NCI-H1694 (cell line): ENCODE measurements around the gene SLC35B2.
A peak's percentile ranks its signal among the peaks of the same experiment; 100 is the strongest.

ENCODE experiments used
- DNase-seq: peaks from one replicate; lab custom pipeline; 2025; lab: John Stamatoyannopoulos, UW

Gene SLC35B2, protein sequence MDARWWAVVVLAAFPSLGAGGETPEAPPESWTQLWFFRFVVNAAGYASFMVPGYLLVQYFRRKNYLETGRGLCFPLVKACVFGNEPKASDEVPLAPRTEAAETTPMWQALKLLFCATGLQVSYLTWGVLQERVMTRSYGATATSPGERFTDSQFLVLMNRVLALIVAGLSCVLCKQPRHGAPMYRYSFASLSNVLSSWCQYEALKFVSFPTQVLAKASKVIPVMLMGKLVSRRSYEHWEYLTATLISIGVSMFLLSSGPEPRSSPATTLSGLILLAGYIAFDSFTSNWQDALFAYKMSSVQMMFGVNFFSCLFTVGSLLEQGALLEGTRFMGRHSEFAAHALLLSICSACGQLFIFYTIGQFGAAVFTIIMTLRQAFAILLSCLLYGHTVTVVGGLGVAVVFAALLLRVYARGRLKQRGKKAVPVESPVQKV

DNA sequence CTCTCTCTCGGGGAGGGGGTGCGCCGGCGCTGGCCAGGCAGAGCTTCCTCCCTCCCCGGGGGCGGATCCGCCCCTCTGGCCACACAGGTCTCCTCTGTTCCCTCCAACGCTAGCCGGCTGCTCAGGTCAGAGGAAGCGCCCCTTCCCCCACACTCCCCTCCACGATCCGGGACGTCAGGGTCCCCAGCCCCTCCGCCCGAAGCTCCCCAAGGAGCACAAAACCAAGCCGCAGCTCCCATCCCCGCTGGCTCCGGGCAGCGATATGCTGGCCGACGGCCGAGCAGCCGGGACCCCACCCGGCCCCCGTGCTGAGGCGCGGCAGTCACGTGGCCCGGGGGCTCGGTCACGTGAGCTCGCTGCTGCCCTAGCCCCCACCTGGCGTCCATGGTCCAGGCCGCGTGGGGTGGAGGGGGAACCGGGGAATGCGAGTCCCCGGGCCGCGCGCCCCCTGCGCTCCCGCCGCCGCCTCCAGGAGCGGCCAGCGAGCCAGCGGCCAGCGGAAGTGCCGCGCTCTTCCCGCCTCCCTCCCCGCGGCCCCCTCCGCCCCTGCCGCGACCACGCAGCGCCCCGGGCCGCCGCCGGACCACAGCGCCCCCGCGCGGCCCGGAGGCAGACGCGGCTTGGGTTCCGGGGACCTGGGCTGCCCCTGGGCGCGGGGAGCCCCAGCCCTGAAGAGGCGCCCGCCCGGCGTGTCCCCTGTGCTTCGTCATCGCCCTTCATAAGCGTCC lies at the start of gene SLC35B2:
TSS of gene SLC35B2 (minus strand) at position 504 of the 728 bp plus-strand sequence. CDS start at position 386, 118 bp downstream.
- DNase-seq = no peak

DNA sequence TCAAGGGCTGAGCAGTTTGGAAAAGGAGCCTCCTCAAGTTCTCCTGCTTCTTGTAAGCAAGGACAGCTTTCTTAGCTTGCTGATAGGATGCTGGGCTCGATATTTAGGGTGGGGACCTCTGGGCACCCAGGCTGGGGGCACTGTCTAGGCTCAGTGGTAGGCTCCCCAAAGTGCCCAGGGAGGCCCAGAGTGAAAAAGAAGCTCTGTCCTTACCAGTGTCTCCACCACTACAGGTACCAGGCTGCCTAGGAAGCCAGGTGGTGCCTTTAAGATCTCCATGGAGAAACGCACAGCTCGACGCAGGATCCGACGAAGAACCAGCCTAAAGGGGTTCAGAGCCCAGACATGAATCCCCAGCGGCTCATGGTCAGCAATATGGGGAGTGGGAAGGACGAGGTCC lies 49.4 kb upstream of the SLC35B2 start:
- DNase-seq = no peak

DNA sequence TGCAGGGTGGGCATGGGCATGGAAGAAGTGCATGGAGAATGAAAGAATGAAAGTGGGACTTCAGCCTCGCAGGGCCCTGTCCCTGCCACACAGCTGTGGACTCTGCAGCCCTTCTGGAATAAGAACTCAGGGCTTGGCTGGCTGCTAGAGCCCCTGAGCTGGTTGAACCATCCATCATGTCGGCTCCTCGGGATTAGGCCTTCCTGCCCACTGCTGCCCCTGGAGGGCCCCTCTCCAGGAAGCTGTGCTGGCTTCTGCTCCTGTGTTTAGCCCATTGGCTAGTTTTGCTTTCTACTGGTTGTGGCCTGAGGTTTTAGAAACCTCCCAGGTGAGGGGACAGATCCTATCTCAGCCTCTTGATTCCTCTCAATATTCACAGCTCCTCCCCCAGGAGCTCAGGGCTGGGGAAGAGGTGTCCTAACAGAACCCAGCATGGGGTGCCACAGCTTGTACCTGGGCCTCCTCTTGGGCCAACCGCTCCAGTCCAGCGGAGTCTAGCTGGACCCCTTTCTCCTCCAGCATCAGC lies 47.9 kb upstream of the SLC35B2 start:
- no peak for DNase-seq

DNA sequence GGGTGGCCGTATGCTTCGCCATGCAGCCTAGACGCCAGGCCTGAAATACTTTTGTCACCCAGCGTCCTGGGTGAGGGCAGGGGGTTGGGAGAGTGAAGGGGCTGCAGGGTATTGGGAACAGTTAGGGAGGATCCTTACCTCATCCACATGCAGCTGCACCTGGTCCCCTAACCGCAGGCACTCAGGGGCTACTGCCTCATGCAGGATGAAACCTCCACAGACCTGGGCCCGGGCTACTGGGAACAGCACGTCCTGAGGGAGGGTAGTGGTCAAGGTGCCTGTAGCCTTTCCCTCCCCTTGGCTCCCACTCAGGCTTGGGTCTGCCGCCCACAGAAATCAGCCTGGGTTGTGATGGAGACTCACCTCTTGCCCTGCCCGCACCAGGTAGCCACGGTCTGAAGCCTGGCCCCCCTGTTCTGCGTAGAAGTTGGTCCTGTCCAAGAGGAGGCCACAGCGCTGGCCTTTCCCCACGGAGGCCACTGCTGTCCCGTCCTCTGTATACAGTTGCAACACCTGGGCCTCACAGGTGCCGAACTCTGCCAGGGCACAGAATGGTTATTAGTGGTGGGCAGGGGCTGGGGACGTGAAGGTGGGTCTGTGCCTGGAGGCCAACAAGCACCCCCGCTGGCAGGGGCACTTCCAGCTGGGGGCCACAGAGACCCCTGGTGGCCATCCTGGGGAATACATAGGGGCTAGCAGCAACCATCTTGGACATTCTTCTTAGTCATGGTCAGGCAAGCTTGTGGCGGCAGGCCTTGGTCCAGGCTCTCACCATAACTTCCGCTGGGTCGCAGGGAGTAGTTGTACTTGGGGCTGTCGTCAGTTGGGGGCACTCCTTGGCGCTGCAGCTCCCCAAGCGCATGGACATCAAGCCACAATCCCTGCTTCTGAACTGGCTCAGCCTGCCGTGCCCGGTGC lies 47.2 kb upstream of the SLC35B2 start:
- no peak for DNase-seq

DNA sequence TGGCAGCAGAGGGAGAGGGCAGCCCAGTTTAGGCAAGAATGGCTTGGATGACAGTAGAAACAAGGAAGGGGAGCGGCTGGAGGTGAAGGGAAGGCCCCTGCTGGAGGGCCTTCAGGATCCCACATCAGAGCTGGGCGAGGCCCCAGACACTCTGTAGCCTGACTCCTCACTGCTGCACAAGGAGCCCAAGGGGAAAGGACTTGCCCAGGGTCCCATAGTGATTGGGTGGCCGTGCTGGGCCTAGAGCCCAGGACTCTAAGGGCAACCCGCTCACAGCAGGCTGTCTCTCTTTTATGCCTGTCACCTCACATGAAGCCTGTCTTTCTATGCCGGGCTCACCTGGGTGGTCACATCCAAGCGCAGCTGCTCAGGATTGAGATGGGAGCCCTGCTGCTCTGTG lies 46.5 kb upstream of the SLC35B2 start:
- DNase-seq = no peak

DNA sequence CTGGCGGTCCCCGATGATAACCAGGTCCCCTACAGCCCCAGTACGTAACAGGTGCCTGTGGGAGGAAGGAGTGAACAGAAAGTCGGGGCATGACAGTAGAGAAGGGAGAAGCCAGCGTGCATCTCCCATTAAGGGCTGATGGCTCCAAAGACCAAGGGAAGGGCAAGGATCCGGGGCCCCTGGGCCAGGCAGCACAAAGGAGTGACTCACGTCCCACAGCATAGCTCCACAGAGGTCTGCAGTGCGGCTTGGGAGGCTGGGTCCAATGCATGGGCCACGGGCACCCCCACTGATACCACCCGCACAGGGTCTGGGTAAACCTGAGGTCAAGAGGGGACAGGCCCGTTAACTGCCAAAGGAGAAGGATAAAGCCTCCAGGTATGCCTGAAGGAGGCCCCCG lies 45.5 kb upstream of the SLC35B2 start:
- no peak for DNase-seq

DNA sequence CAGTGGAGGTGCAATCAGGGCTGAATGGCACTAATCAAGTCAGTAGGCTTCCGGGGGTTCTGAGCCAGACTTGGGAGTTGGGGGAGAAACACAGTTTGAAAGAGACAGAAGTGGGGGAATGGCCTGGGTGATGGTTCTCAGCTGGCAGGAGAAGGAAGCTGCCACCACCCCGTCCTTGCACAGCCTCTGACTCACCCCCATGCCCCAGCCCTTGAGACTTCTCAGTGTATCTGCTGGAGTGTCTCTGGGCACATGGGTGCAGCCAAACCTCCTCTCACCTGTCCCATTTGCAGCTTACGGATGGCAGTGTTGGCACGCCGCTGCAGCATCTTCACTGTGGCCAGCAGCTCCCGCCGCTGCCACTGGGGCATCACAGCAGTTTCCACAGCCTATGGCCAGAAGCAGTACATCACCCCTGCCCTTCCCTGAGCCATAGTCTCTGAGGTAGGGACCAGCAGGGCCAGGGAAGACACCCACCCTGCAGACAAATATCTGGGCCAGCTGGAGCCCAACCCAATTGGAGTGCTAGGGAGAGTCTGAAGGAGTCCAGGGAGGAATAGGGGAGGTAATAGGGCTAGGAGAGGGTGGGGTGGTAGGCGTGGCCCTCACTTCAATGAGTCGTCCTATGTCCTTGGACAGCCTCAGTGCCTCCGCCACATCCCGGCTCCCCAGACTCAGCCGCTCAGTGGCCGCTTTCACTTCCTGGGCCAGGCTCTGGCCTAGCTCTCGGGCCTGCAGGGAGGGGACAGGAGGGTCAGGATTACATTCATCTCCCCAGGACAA lies 44.6 kb upstream of the SLC35B2 start:
- no peak for DNase-seq

DNA sequence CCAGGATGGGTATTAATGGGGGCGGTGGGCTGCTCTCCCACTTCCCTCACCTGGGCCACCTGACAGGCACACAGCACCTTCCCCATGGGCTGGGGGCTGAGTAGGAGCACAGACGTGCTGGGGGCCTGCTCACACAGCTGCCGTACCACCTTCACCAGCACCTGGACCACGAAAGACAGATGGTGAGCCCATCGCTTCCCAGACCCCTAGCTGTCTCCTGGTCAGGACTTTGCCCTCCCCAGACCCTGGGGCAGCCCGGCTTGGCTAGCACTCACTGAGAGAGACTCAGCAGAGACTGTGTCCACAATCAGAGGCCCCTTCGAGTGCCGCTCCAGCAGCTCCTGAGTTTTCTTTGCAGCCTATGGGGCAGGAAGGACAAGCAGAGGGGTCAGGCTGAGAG lies 43.8 kb upstream of the SLC35B2 start:
- DNase-seq = no peak

DNA sequence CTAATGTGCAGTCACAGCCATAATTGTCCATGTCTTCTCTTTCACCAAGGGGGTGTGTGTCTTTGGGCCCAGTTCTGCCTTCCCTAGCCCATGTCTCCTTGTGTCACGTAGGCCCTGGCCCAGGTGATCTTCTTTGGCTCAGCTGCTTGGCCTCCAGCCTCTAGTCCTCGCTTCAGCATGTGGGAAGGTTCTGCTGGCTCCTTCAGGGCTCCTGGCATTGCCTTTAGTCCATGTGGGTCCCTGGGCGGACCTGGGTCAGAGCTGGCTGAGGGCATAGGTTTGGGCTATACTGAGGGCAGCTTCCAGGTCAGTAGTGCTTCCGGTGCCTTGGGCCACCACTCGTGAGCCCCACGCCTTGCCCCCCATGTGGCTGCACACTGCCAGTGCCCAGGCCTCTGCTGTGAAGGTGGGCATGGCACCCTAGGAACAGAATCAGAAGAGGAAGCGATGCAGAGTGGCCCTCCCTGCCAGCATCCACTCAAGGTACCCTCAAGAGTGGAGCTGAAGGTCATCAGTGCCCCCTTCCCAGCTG lies 43.0 kb upstream of the SLC35B2 start:
- DNase-seq = no peak

DNA sequence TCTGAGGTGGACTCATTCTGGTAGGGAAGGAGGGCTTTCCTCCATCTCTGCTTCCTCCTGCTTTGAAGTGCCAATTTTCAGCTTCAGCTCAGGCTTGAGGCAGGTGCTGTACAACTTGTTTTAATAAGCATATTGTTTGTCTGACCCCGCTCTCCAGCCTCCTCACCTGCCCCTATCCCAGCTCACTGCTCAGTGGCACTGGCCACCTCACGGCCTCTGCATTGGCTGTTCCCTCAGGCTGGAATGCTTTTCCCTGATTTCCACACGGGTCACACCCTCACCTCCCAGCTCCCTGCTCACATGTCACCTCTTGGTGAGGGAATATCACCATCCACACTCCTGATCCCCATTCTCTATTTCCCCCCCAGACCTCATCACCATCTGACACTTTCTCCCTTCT lies 41.5 kb upstream of the SLC35B2 start:
- DNase-seq = no peak

DNA sequence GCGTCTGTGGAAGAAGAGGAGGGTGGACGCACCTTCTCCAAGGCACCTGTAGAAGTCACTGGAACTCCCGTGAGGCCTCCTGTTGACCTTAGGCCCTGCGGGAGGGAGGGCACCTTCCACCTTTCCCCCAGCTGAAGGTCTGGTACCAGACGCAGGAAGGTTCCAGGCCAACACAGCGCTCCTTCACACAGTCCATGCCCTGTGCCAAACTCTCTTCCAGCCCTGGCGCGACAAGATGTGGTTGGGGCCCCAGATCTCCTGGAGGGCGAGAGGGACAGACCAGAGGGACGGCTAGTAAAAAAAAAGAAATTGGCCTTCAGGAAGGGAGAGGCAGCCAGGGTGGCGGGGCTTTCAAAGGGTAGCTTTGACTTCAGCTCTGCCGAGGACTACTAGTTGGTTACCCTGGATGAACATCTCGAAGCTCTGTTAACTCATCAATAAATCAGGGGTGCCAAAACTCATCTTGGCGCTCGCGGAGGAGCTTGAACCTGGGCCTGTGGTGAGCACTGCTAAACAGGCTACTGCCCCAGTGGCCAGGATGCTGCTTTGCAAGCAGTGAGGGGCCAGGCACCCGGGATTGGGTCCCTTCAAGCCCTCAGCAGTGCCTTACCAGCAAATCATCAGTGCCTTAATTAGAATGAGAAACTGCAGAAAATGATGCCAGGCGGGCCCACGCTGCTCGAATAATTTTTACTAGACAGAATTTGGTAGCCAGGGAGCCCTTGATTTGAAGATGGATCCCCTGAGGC lies 40.9 kb upstream of the SLC35B2 start:
- DNase-seq = no peak

DNA sequence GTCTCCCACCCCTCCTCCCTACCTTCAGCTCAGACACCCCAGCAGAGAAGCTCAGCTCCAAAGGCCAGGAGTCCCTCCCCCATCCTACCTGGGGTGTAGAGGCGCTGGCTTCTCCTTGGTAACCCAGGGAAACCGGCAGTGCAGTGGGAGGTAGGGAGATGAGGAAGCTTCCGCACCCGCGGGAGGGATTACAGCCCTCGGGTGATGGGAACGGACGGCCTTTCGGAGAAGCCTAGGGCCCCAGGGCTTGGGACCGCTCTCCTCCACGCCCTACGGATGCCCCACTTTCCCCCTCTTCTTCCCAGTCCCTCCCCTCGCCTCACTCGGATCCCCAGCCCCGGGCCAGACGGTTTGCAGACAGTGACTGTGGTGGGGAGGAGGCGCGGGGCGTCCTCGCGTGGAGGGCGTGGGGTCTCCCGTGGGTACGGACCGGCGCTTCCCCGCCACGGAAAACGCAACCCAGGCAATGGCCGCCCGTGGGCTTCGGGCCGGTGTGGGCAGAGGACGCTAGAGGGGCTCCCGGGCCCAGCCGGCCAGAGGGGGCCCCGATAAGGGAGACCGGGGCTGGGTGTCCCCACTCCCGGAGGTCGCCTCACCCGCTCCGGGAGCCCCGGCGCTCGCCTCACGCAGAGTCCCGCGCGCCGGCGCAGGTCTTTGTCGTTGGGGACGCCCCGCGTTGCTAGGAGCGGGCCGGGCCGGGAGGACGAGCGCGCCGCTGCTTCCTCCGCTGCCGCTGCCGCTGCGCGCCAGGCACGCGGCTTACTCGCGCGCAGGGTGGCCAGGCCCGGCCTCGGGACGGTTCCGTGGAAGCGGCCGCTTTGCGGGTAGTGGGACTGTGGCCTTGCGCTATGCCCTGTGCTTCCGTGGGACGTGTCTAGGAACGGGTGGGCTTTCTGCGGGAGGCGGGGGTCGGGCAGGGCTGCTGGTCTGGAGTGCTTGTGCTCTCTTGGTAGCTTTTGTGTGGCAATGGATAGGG lies 40.0 kb upstream of the SLC35B2 start:
- no peak for DNase-seq

DNA sequence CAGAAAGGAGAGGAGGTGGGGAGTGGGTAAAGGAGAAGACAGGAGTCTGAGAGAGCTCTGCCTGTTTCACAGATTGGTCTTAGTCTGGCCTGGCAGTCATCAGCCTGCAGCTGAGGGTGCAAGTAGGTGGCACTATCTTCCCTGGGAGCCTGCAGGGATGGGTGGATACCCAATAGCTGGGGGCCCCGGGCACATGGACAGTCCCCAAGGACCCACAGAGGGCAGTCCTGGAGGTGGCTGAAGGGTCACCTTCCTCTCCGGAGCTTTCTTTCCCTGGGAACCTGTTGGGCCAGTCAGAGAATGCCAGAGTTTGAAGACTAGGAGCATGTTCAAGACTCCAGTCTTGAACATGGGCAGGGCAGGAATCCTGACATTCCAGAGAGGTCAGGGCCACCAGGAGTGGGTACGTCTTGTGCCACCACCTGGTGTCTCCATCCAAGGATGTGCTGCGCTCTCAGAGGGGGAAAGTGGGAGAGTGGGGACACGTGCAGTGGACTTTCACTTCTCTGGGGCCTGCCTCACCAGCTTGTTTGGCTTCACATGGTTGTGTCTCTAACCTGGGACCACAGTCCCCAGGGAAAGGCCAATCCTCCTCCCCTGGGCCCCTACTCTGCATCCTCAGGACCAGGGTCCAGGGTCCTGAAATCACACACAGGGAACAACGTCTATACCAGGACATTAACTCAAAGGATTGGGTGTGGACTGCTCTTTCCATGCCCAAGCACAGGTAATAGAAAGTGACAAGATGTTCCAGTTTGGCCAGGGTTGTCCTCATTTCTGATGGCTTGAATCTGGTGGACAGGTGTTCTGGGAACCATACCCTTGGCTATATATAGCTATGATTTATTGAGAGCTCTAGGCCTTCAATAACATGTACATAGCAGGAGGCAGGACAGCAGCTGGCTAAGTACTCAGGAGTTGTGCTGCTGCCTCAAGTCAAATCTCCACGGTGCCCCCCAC lies 37.8 kb upstream of the SLC35B2 start:
- DNase-seq = no peak

DNA sequence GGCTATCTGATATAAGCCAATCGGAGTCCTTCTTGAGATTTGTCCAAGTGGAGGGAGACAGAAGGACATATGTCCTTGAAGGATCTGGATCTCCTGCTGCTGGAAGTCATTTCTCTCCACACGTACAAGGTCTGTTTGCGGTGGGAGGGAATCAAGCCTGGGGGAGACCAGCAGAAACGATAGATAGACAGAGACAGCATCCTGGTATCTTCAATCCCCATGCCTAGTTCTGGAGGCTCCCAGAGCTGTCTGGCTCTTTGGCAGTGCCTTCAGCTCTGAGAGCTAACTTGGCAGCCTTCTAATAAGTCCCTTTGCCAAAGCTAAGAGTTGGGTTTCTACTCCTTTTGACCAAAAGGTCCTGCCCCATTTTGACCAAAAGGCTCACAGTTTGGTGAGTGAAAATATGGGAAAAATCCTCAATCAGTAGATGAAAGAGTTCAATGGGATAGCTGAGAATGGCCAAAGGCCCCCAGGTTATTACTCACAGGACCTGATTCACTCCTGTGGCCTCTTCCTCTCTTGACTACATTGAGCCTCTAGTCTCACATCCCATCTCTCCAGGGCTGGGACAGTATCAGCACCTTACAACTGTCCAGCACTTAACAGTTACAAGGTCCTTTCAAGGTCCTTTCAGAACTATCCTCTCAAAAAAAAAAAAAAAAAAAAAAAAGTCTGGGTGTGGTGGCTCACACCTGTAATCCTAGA lies 35.5 kb upstream of the SLC35B2 start:
- no peak for DNase-seq

DNA sequence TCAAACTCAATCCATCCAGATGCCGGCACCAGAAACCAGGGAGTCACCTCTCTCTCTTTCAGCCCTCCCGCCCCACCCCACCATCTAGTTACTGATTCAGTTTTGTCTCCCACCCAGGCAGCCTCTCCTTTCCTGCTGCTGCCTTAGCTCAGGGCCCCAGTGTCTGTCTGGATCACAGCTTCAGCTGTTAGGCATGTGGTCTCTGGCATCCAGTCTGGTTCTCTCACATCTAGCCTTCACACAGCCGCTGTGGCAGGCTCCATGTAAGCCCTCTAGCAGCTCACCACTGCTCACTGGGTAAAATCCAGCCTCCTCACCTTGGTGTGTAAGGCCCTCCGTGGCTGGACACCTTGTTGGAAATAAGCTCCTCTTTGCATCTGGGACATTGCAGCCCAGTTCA lies 34.5 kb upstream of the SLC35B2 start:
- DNase-seq = no peak

DNA sequence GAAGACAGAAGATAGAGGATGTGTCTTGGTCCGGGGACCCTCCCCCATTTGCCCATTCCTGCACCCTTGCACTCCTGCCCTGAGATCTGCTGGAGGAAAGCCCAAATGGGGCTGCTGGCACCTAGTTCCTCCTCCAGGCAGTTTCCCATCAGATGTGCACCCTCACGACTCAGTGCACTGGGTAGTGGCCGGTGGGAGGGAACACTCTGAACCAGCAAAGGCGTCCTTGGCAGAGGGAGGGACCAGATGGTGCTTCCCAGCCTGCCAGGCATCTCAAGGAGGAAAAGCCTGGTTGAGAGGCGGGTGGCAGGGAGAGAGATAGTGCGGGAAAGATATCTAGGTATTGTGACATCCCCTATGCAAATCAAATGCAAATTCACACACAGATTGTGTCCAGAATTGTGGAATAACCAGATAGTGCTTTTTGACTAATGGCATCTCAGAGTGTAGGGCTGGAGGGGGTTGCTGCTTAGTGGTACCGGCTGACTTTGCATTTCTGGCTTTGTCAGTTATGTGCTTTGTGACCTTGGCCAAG lies 32.5 kb upstream of the SLC35B2 start:
- peak; percentile 16 for DNase-seq

DNA sequence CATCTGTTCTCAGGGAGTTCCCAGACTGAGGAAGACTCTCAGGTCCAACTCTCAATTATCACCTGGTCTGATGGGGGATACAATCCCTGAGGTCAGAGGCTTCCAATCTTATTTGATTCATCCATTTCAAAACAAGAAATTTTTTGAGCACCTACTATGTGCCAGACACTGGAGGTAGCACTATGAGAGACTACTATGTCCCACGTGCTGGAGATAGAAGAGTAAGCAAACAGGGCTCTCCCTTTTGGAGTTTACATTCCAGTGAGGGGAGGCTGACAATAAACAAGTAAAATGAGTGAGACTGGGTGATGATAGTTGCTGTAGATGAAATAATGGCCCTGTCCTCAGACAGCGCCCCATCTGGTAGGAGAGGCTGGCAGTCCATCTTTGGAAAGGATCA lies 29.4 kb upstream of the SLC35B2 start:
- DNase-seq = no peak
